Body of pancreas (tissue), 4 donors: ENCODE data around the gene PTPRZ1. TPM values are rescaled to one million over a fixed set of nuclear protein-coding genes. Genes with fewer than 3 reads are reported as not detected.

ENCODE experiments used
- ATAC-seq: fragments of 150-250 bp; one replicate; pipeline ENCODE4 v1.9.1; 2016
- DNase-seq, 4 donors: peaks; one replicate each; pipeline ENCODE4 v3.0.0-alpha.2; 2019
- H3K27ac ChIP-seq, 4 donors: fragments of 200-600 bp; sonication (generic); 1 replicate in 3 of 4; 2 replicates in 1 of 4; pipeline versions ENCODE4 v1.5.1 to v1.6.1; 2016 to 2019; ENCODE audit warnings: mild to moderate bottlenecking in 1 of 4, mixed read lengths in 1 of 4, moderate library complexity in 1 of 4
- H3K27me3 ChIP-seq, 2 donors: fragments of 200-600 bp; sonication (generic); one replicate each; pipeline ENCODE4 v1.6.0; 2016; ENCODE audit warnings: mild to moderate bottlenecking in 1 of 2
- H3K36me3 ChIP-seq, 2 donors: fragments of 200-600 bp; sonication (generic); replicated peaks in 1 of 2; 2 replicates each; pipeline ENCODE4 v1.5.1; 2016; ENCODE audit warnings: low read depth in 2 of 2; ENCODE audit not compliant: insufficient read depth in 1 of 2
- H3K4me1 ChIP-seq: fragments of 200-600 bp; sonication (generic); one replicate; pipeline ENCODE4 v1.6.0; 2016
- H3K4me3 ChIP-seq, 2 donors: fragments of 200-600 bp; sonication (generic); 1 replicate in 1 of 2; 2 replicates in 1 of 2; pipeline ENCODE4 v1.5.1; 2016 to 2019
- H3K9me3 ChIP-seq, 3 donors: fragments of 200-600 bp; sonication (generic); 1 replicate in 2 of 3; 2 replicates in 1 of 3; pipeline ENCODE4 v1.5.1; 2016
- CTCF ChIP-seq, 7 experiments: fragments of 450-650 bp in 4 of 7; fragments of 200-600 bp in 3 of 7; sonication (generic) in 3 of 7; IDR thresholded peaks; one replicate each; pipeline ENCODE4 v1.5.1; 2016 to 2019; ENCODE audit warnings: antibody characterized with exemption in 7 of 7
- POLR2A ChIP-seq, 3 donors: fragments of 450-650 bp; IDR thresholded peaks; one replicate each; pipeline ENCODE4 v1.6.1; 2016; ENCODE audit warnings: antibody characterized with exemption in 3 of 3, mild to moderate bottlenecking in 2 of 3
- WGBS, 2 donors: methylation state at CpG; one replicate each; pipeline ENCODE4 v1.1.5; 2017; 5-methylcytosine and 5-hydroxymethylcytosine counted together
- intact Hi-C: fragments of 100-400 bp; cut with DNase I; formaldehyde crosslinking; loops from one replicate; pipeline ENCODE4 v1.15.1; 2023
- total RNA-seq, 2 donors: library from RNA; depleted of rRNA; stranded (reverse); fragments of >200 nt; gene quantifications; one replicate each; pipeline ENCODE4 v1.1.0, GENCODE V29; 2016

The PTPRZ1 gene
- total RNA-seq, 2 donors from 2014 or later: 1.6 to 18.5 TPM

GRCh38 chr7:122092964-122093797, 220.2 kb downstream of the PTPRZ1 start:
- H3K9me3 ChIP-seq: no peaks in the 10 kb centered on the region
- no peak overlapping the region for H3K27ac ChIP-seq
- DNase-seq: peak; percentile 71 to 84 (median 77)
- ATAC-seq: peak; percentile 76
- H3K27me3 ChIP-seq: no peaks in the 10 kb centered on the region
- no peak overlapping the region for H3K4me3 ChIP-seq
- 78 to 84% methylated on average over 6 of the region's 6 CpGs for WGBS, 2 donors
- intact Hi-C loops: no loop called here
- H3K4me1 ChIP-seq: no peaks in the 10 kb centered on the region
- H3K36me3 ChIP-seq: peaks cover 0 to 1% of the 10 kb centered on the region in 2 donors
- no peak for TF ChIP-seq POLR2A (IDR thresholded peaks at IDR 0.05)
- TF ChIP-seq CTCF (IDR thresholded peaks at IDR 0.05): peak; percentile 44 to 73 (median 67)

- Histone ChIP-seq H3K4me1 (no peaks in the 10 kb centered on the region), H3K4me3 (no peak overlapping the region), H3K9me3 (no peaks in the 10 kb centered on the region), H3K27ac (no peak overlapping the region), H3K36me3 (no peaks in the 10 kb centered on the region), H3K27me3 (no peaks in the 10 kb centered on the region)
- ATAC-seq: no peak
- intact Hi-C loops: no loop called here
- no peak for DNase-seq
- TF ChIP-seq CTCF (IDR thresholded peaks at IDR 0.05) (no peak), POLR2A (IDR thresholded peaks at IDR 0.05) (no peak)
- WGBS, 2 donors: 96 to 100% methylated on average over 1 of the region's 1 CpG
These were observed 221.6 kb downstream of the PTPRZ1 start for GRCh38 chr7:122094549-122094948.

GRCh38 chr7:122095642-122096041, 222.7 kb downstream of the PTPRZ1 start:
- 81 to 95% methylated on average over 4 of the region's 4 CpGs for WGBS, 2 donors

GRCh38 chr7:122100021-122100420, 227.1 kb downstream of the PTPRZ1 start:
- Histone ChIP-seq H3K27me3 (no peaks in the 10 kb centered on the region), H3K9me3 (no peaks in the 10 kb centered on the region), H3K4me1 (no peaks in the 10 kb centered on the region), H3K36me3 (peaks cover 0 to 11% of the 10 kb centered on the region in 2 donors), H3K27ac (no peak overlapping the region), H3K4me3 (no peak overlapping the region)
- WGBS, 2 donors: 60 to 69% methylated on average over 3 of the region's 3 CpGs
- DNase-seq (no peak), ATAC-seq (peak; percentile 35)
- TF ChIP-seq POLR2A (IDR thresholded peaks at IDR 0.05) (no peak), CTCF (IDR thresholded peaks at IDR 0.05) (no peak)
- intact Hi-C loops: no loop called here

More at GRCh38 chr7:122095642-122096041, 222.7 kb downstream of the PTPRZ1 start:
- no peak for ATAC-seq
- Histone ChIP-seq H3K4me3 (no peak overlapping the region), H3K27me3 (no peaks in the 10 kb centered on the region), H3K27ac (no peak overlapping the region), H3K9me3 (no peaks in the 10 kb centered on the region), H3K36me3 (no peaks in the 10 kb centered on the region), H3K4me1 (no peaks in the 10 kb centered on the region)
- DNase-seq: no peak
- intact Hi-C loops: no loop called here
- TF ChIP-seq CTCF (IDR thresholded peaks at IDR 0.05) (no peak), POLR2A (IDR thresholded peaks at IDR 0.05) (no peak)

GRCh38 chr7:122103064-122103463, 230.1 kb downstream of the PTPRZ1 start:
- Histone ChIP-seq H3K27me3 (no peaks in the 10 kb centered on the region), H3K9me3 (no peaks in the 10 kb centered on the region), H3K4me1 (no peaks in the 10 kb centered on the region), H3K4me3 (no peak overlapping the region), H3K27ac (no peak overlapping the region), H3K36me3 (peaks cover 0 to 13% of the 10 kb centered on the region in 2 donors)
- no peak for ATAC-seq
- no peak for DNase-seq
- intact Hi-C loops: no loop called here
- TF ChIP-seq CTCF (IDR thresholded peaks at IDR 0.05): no peak
- TF ChIP-seq POLR2A (IDR thresholded peaks at IDR 0.05): no peak
